OCI-LY3 (cell line): ENCODE measurements around the gene ENSA.
"Not testable (repeated sequence)": the region's sequence is repeated elsewhere in the genome, so short reads cannot be mapped to it uniquely, and the experiment has no call there.

Experiments used
- CTCF ChIP-seq: fragments of 200-600, 300-600 bp; sonication (generic); IDR thresholded peaks from 2 replicates; pipeline ENCODE4 v1.5.1; 2014; ENCODE audit warnings: antibody characterized with exemption, low read length, low read depth
- EZH2phosphoT487 ChIP-seq: fragments of 200-600 bp; shearing (Covaris generic); IDR thresholded peaks from 2 replicates; pipeline ENCODE4 v1.6.1; 2018; ENCODE audit warnings: antibody characterized with exemption, mixed run types, low read depth

- not testable (repeated sequence) for TF ChIP-seq CTCF, EZH2phosphoT487
Measured at GRCh38 chr1:150581962-150582361, 47.5 kb downstream of the ENSA start.
